HCT116 (cell line): ENCODE measurements around the gene GNB1L. TPM values are rescaled to one million over a fixed set of nuclear protein-coding genes. Genes with fewer than 3 reads are reported as not detected.

ENCODE experiments used
- ATAC-seq: fragments of 200-7000 bp; cut with Tn5 transposase; 2 replicates; pipeline ENCODE4 v1.9.1; 2020; ENCODE audit warnings: mild to moderate bottlenecking, moderate library complexity
- BruUV-seq: library from RNA; stranded (reverse); fragments of 400-500 nt; replicated peaks from 2 replicates; lab custom pipeline; 2021; lab: Mats Ljungman, UMichigan
- CTCF ChIA-PET: fragments of 300-600 bp; sonication (Branson Sonifier 250); formaldehyde crosslinking; loops from one replicate; lab custom pipeline; 2021; ENCODE audit warnings: antibody characterized with exemption; lab: Charles Lee
- POLR2A ChIA-PET: fragments of 300-600, 350-600 bp; sonication (Branson Sonifier 250); formaldehyde crosslinking; loops from one replicate; lab custom pipeline; 2021; ENCODE audit warnings: antibody characterized with exemption; lab: Charles Lee
- RAD21 ChIA-PET, 2 experiments: fragments of 300-600 bp; sonication (Branson Sonifier 250); formaldehyde crosslinking; loops; one replicate each; lab custom pipeline; 2023; ENCODE audit warnings: low total read pairs in 2 of 2; ENCODE audit not compliant: uncharacterized antibody in 2 of 2, unreplicated experiment in 2 of 2, low non-redundant PET in 1 of 2; lab: Charles Lee
- DNase-seq: peaks from one replicate; pipeline ENCODE4 v3.0.0-alpha.2; 2010; ENCODE audit warnings: low read depth, low spot score
- H2AFZ ChIP-seq: fragments of 200-600 bp; shearing (Covaris generic), sonication (generic); 2 replicates; pipeline ENCODE4 v1.6.1; 2017; ENCODE audit warnings: low read depth, mixed run types, mixed read lengths, antibody characterized with exemption, low read length; ENCODE audit not compliant: poor library complexity, severe bottlenecking
- H3K27ac ChIP-seq: 2 replicates; pipeline ENCODE4 v1.5.1; 2012; ENCODE audit warnings: low read depth, low read length
- H3K27me3 ChIP-seq: fragments of 200-600 bp; sonication (generic); 2 replicates; pipeline ENCODE4 v1.6.1; 2016; ENCODE audit warnings: mixed run types, low read length, mixed read lengths; ENCODE audit not compliant: insufficient read depth
- H3K36me3 ChIP-seq, 2 experiments: fragments of 200-500 bp in 1 of 2; fragments of 200-600 bp in 1 of 2; sonication (Bioruptor generic) in 1 of 2; sonication (generic) in 1 of 2; 2 replicates each; pipeline versions ENCODE4 v1.5.1 to v1.6.1; 2014 to 2016; ENCODE audit warnings: low read length in 2 of 2, inconsistent platforms in 1 of 2, mixed read lengths in 1 of 2, mixed run types in 1 of 2; ENCODE audit not compliant: insufficient read depth in 2 of 2, control insufficient read depth in 1 of 2
- H3K4me1 ChIP-seq, 2 experiments: fragments of 200-600 bp in 1 of 2; sonication (generic) in 1 of 2; 2 replicates each; pipeline versions ENCODE4 v1.5.1 to v1.6.1; 2012 to 2017; ENCODE audit warnings: low read length in 2 of 2, inconsistent platforms in 1 of 2, mild to moderate bottlenecking in 1 of 2, mixed read lengths in 1 of 2, mixed run types in 1 of 2, moderate library complexity in 1 of 2; ENCODE audit not compliant: insufficient read depth in 2 of 2, control insufficient read depth in 1 of 2
- H3K4me2 ChIP-seq: fragments of 200-600 bp; sonication (generic); 2 replicates; pipeline ENCODE4 v1.6.1; 2017; ENCODE audit warnings: mixed run types, low read length, mixed read lengths
- H3K4me3 ChIP-seq, 2 experiments: fragments of 200-600 bp in 1 of 2; sonication (generic) in 1 of 2; replicated peaks in 1 of 2; 2 replicates each; pipeline ENCODE4 v1.5.1; 2011 to 2016; ENCODE audit warnings: low read length in 2 of 2, control low read depth in 1 of 2, low read depth in 1 of 2, mild to moderate bottlenecking in 1 of 2, mixed read lengths in 1 of 2, mixed run types in 1 of 2
- H3K79me2 ChIP-seq: fragments of 200-600 bp; sonication (generic); 2 replicates; pipeline ENCODE4 v1.6.1; 2017; ENCODE audit warnings: mild to moderate bottlenecking, mixed run types, low read length, moderate library complexity, mixed read lengths; ENCODE audit not compliant: insufficient read depth
- H3K9ac ChIP-seq: fragments of 200-600 bp; sonication (generic); 2 replicates; pipeline ENCODE4 v1.6.1; 2016; ENCODE audit warnings: low read length, mixed read lengths
- H3K9me2 ChIP-seq: fragments of 200-600 bp; sonication (generic), shearing (Covaris generic); 2 replicates; pipeline ENCODE4 v1.6.1; 2017; ENCODE audit warnings: mixed run types, mild to moderate bottlenecking, moderate library complexity; ENCODE audit not compliant: insufficient read depth
- H3K9me3 ChIP-seq, 2 experiments: fragments of 200-500 bp in 1 of 2; fragments of 200-600 bp in 1 of 2; sonication (Bioruptor generic) in 1 of 2; sonication (generic) in 1 of 2; 2 replicates each; pipeline ENCODE4 v1.6.1; 2014 to 2017; ENCODE audit warnings: low read length in 2 of 2, mixed read lengths in 2 of 2, inconsistent platforms in 1 of 2, low read depth in 1 of 2, mild to moderate bottlenecking in 1 of 2, mixed run types in 1 of 2, moderate library complexity in 1 of 2; ENCODE audit not compliant: control insufficient read depth in 1 of 2, insufficient read depth in 1 of 2
- H4K20me1 ChIP-seq: fragments of 200-600 bp; sonication (generic), shearing (Covaris generic); 2 replicates; pipeline ENCODE4 v1.6.1; 2017; ENCODE audit warnings: mixed run types, mild to moderate bottlenecking, moderate library complexity; ENCODE audit not compliant: insufficient read depth
- CBX3 ChIP-seq: IDR thresholded peaks from 2 replicates; pipeline ENCODE4 v1.6.1; 2012; ENCODE audit warnings: low read depth
- CTCF ChIP-seq, 3 experiments: fragments of 200-600 bp in 1 of 3; sonication (generic) in 1 of 3; IDR thresholded peaks in 2 of 3; conservative IDR thresholded peaks in 1 of 3; 2 replicates each; pipeline ENCODE4 v1.5.1; 2012 to 2017; ENCODE audit warnings: low read depth in 2 of 3, low read length in 2 of 3, antibody characterized with exemption in 1 of 3, borderline replicate concordance in 1 of 3, control low read depth in 1 of 3, mild to moderate bottlenecking in 1 of 3, mixed read lengths in 1 of 3, mixed run types in 1 of 3, moderate library complexity in 1 of 3; ENCODE audit not compliant: insufficient read depth in 1 of 3
- ELF1 ChIP-seq: IDR thresholded peaks from 2 replicates; pipeline ENCODE4 v1.6.1; 2012; ENCODE audit warnings: low read depth, borderline replicate concordance
- EZH2 ChIP-seq: fragments of 200-600 bp; sonication (generic); IDR thresholded peaks from 2 replicates; pipeline ENCODE4 v1.6.1; 2017; ENCODE audit warnings: antibody characterized with exemption, mixed run types
- EZH2phosphoT487 ChIP-seq: fragments of 200-600 bp; IDR thresholded peaks from 2 replicates; pipeline ENCODE4 v1.6.1; 2018; ENCODE audit warnings: antibody characterized with exemption, borderline replicate concordance
- FOSL1 ChIP-seq: IDR thresholded peaks from 2 replicates; pipeline ENCODE4 v1.6.1; 2012; ENCODE audit warnings: low read depth
- POLR2A ChIP-seq: IDR thresholded peaks from 2 replicates; pipeline ENCODE4 v1.7.0; 2011; ENCODE audit warnings: borderline replicate concordance; ENCODE audit not compliant: insufficient read depth, insufficient read length; ENCODE audit errors: extremely low read depth
- POLR2AphosphoS5 ChIP-seq: IDR thresholded peaks from 2 replicates; pipeline ENCODE4 v1.6.1; 2011; ENCODE audit warnings: mild to moderate bottlenecking, low read depth, low read length, moderate library complexity
- RAD21 ChIP-seq: IDR thresholded peaks from 2 replicates; pipeline ENCODE4 v1.6.1; 2012; ENCODE audit warnings: low read depth, mild to moderate bottlenecking
- SIN3A ChIP-seq: IDR thresholded peaks from 2 replicates; pipeline ENCODE4 v1.6.1; 2012; ENCODE audit warnings: low read depth
- SRF ChIP-seq: IDR thresholded peaks from 2 replicates; pipeline ENCODE4 v1.6.1; 2012; ENCODE audit warnings: low read depth
- TCF7L2 ChIP-seq: IDR thresholded peaks from 2 replicates; pipeline ENCODE4 v1.7.0; 2011; ENCODE audit warnings: borderline replicate concordance, inconsistent platforms; ENCODE audit not compliant: insufficient read depth, insufficient read length; ENCODE audit errors: extremely low read depth
- YY1 ChIP-seq: IDR thresholded peaks from 2 replicates; pipeline ENCODE4 v1.6.1; 2011; ENCODE audit warnings: low read length, low read depth, moderate library complexity, mild to moderate bottlenecking; ENCODE audit not compliant: insufficient replicate concordance; ENCODE audit errors: extremely low read depth
- ZBTB33 ChIP-seq: IDR thresholded peaks from 2 replicates; pipeline ENCODE4 v1.6.1; 2011; ENCODE audit warnings: mild to moderate bottlenecking, low read length, moderate library complexity; ENCODE audit not compliant: insufficient replicate concordance; ENCODE audit errors: extremely low read depth
- ZFX ChIP-seq: fragments of 450-650 bp; IDR thresholded peaks from 2 replicates; pipeline ENCODE4 v1.6.1; 2017
- ZNF274 ChIP-seq: fragments of 200-500 bp; sonication (Bioruptor generic); IDR thresholded peaks from 2 replicates; pipeline ENCODE4 v1.6.1; 2014; ENCODE audit warnings: mild to moderate bottlenecking, low read depth, low read length, inconsistent platforms
- intact Hi-C: fragments of 100-400 bp; cut with micrococcal nuclease; formaldehyde crosslinking; loops from 2 replicates; pipeline ENCODE4 v1.10.0; 2022
- total RNA-seq: library from RNA; stranded (reverse); gene quantifications from one replicate; pipeline ENCODE4 v1.2.1, GENCODE V29; 2021; ENCODE audit not compliant: unreplicated experiment
- TF ChIP-seq, protein P1 (sequence below): IDR thresholded peaks from 2 replicates; pipeline ENCODE4 v1.6.1; 2012
- TF ChIP-seq, protein P2 (sequence below): IDR thresholded peaks from 2 replicates; pipeline ENCODE4 v1.6.1; 2012
- TF ChIP-seq, protein P3 (sequence below): IDR thresholded peaks from 2 replicates; pipeline ENCODE4 v1.6.1; 2012; ENCODE audit warnings: low read depth

GNB1L gene
- total RNA-seq, 1 experiment from 2014 or later: 12.1 TPM

DNA sequence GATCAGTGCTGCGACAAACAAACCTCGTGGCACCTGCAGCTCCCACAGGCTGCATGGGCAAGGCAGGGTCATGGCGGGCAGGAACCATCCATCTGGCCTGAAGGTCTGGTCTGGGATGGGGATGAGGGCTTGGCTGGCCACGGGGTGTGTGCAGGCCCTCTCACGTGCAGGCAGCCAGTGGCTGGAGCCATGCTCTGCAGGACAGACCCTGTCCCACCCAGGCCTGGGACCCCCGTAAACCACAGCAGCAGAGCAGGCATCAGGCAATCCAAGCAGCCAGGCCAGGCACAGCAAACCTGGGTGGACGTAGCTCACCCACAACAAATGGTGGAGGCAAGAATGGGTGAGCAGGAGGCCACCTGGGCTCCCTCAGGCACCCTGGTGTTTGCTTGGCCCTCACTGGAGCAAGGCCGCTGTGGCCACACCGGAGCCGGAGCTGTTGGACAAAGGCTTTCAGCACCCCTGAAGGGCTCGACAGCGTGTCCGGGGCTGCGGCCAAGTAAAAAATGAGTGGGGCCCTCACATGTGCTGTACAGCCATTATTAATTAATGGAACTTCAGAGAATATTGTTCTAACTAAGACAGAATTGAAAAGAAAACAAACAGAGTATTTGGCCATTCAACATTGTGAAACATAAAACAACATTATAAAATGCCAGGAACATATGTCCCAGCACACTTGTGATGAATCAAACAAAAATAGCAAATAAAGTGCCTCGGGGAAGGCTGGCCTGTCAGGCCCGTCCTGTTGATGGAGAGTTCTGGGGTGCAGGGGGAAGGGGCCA lies 24.0 kb upstream of the GNB1L start:
- no peak for DNase-seq
- ChIA-PET RAD21 (no interaction called here), POLR2A (no interaction called here), CTCF (no interaction called here)
- Histone ChIP-seq H3K4me3 (no peak overlapping the region), H3K27me3 (no peaks in the 10 kb centered on the region), H3K9me3 (no peaks in the 10 kb centered on the region), H3K4me2 (no peak overlapping the region), H3K27ac (no peak overlapping the region), H4K20me1 (no peaks in the 10 kb centered on the region), H3K9me2 (no peaks in the 10 kb centered on the region), H2AFZ (no peak overlapping the region), H3K9ac (no peak overlapping the region), H3K4me1 (peaks cover 23 to 34% of the 10 kb centered on the region in 2 experiments), H3K79me2 (no peaks in the 10 kb centered on the region), H3K36me3 (no peaks in the 10 kb centered on the region)
- no TSS peak for BruUV-seq
- ATAC-seq: no peak
- intact Hi-C loops: no loop called here
- TF ChIP-seq ZBTB33: no peak
- TF ChIP-seq, protein P1, sequence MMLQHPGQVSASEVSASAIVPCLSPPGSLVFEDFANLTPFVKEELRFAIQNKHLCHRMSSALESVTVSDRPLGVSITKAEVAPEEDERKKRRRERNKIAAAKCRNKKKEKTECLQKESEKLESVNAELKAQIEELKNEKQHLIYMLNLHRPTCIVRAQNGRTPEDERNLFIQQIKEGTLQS: no peak
- no peak for TF ChIP-seq POLR2A
- TF ChIP-seq EZH2: no peak
- TF ChIP-seq CBX3: no peak
- TF ChIP-seq, protein P2, sequence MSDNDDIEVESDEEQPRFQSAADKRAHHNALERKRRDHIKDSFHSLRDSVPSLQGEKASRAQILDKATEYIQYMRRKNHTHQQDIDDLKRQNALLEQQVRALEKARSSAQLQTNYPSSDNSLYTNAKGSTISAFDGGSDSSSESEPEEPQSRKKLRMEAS: no peak
- TF ChIP-seq, protein P3, sequence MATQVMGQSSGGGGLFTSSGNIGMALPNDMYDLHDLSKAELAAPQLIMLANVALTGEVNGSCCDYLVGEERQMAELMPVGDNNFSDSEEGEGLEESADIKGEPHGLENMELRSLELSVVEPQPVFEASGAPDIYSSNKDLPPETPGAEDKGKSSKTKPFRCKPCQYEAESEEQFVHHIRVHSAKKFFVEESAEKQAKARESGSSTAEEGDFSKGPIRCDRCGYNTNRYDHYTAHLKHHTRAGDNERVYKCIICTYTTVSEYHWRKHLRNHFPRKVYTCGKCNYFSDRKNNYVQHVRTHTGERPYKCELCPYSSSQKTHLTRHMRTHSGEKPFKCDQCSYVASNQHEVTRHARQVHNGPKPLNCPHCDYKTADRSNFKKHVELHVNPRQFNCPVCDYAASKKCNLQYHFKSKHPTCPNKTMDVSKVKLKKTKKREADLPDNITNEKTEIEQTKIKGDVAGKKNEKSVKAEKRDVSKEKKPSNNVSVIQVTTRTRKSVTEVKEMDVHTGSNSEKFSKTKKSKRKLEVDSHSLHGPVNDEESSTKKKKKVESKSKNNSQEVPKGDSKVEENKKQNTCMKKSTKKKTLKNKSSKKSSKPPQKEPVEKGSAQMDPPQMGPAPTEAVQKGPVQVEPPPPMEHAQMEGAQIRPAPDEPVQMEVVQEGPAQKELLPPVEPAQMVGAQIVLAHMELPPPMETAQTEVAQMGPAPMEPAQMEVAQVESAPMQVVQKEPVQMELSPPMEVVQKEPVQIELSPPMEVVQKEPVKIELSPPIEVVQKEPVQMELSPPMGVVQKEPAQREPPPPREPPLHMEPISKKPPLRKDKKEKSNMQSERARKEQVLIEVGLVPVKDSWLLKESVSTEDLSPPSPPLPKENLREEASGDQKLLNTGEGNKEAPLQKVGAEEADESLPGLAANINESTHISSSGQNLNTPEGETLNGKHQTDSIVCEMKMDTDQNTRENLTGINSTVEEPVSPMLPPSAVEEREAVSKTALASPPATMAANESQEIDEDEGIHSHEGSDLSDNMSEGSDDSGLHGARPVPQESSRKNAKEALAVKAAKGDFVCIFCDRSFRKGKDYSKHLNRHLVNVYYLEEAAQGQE: no peak
- no peak for TF ChIP-seq TCF7L2
- TF ChIP-seq CTCF (IDR thresholded peaks at IDR 0.05 in 2 of 3, conservative IDR thresholded peaks at IDR 0.05 in 1 of 3; ENCODE audit: borderline replicate concordance in 1 of 3, insufficient read depth in 1 of 3, low read depth in 2 of 3, low read length in 2 of 3): no peak
- no peak for TF ChIP-seq SIN3A
- TF ChIP-seq RAD21: no peak
- TF ChIP-seq YY1: no peak
- no peak for TF ChIP-seq POLR2AphosphoS5
- TF ChIP-seq ELF1: no peak
- TF ChIP-seq SRF: no peak
- TF ChIP-seq ZFX: no peak
- no peak for TF ChIP-seq FOSL1
- TF ChIP-seq ZNF274: no peak
- no peak for TF ChIP-seq EZH2phosphoT487
